GM19240 (cell line): ENCODE measurements around the gene TEX10.

ENCODE experiments used
- DNase-seq: peaks from one replicate; pipeline ENCODE4 v3.0.0; 2011; ENCODE audit warnings: low spot score; ENCODE audit not compliant: insufficient read length

Gene TEX10

GRCh38 chr9:100285601-100286000 is 67.1 kb downstream of the TEX10 start:
- no peak for DNase-seq

- DNase-seq, result no peak
Measured at GRCh38 chr9:100285080-100285479, 67.7 kb downstream of the TEX10 start.

DNA sequence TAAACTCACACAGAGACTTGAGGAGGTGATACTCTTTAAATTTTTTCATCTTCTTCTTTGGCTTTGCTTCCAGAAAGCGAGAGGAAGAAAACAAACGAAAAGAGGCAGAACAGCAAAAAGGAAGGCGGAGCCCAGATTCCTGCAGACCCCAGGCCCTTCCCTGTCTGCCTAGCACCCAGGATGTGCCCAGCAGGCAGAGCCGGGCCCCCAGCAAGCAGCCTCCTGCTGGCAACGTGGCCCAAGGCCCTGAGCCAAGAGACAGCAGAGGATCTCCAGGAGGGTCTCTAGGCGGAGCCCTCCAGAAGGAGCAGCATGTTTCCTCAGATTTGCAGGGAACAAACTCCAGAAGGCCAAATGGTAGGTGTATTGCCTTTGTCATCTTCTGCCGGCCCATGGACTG is 68.5 kb downstream of the TEX10 start:
- no peak for DNase-seq

DNA sequence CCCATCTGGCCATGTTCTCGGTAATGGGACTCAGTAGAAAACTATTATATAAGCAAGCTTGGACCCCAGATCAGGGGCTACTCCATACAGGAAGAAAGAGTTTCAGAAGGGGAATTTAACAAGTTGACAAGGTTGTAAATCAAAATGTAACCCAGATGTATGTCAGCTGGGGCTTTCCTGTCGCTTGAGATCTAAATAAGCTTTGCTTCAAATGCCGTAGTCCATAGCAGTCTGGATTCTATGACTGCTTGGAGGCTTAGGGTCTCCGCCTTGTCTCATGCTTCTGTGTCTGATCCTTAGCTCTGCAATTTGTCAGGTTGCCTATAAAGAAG is 70.4 kb downstream of the TEX10 start:
- DNase-seq, result no peak

- DNase-seq, result no peak
Measured at GRCh38 chr9:100281676-100282387, 70.9 kb downstream of the TEX10 start.

DNA sequence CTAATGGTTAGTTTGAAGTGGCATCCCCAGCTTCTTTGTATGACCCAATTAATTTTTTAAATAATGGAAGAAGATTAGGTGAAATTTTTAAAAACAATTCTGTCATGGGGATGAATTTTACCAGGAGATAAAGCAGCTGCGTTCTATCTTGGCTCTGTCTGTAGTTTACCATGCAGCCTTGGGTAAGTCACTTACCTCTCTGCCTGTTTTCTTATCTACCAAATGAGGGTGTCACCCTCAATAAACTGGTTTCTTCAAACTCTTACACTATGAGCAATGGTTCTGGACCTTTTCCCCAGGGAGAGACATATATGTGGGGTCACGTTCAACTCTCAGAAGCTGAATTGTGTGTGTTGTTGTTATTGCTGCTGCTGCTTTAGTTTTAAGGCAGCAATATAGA is 71.7 kb downstream of the TEX10 start:
- no peak for DNase-seq

- no peak for DNase-seq
Measured at GRCh38 chr9:100277166-100277979, 75.4 kb downstream of the TEX10 start.

GRCh38 chr9:100269656-100270055 is 83.1 kb downstream of the TEX10 start:
- no peak for DNase-seq

- DNase-seq, result no peak
Measured at GRCh38 chr9:100268271-100268670, 84.5 kb downstream of the TEX10 start.

DNA sequence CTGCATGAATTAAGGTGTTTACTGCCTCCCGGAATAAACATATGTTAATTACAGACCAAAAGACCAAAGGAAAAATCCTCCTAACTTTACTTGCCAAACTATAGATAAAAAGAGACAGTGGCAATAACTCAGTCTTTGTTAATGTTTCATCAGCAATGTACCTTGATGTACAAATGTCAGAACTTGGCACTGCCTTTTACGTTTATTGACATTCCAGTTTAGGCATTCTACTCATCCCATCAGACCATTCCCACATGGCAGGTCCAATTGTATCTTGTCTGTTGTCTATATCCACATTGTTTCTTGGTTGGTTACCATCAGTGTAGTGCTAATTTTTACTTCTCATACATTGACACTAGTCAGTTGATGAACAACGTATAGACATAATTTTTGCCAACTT is 85.5 kb downstream of the TEX10 start:
- DNase-seq, result no peak
